WTC11 (cell line): Measurements from ENCODE around the gene EXOC6. TPM values are rescaled to one million over a fixed set of nuclear protein-coding genes. Genes with fewer than 3 reads are reported as not detected.

ENCODE experiments used
- ATAC-seq: fragments of 200-7000 bp; cut with Tn5 transposase; 2 replicates; pipeline ENCODE4 v1.10.0; 2021; ENCODE audit warnings: mild to moderate bottlenecking, moderate library complexity
- CTCF ChIA-PET: fragments of 300-600 bp; sonication (Branson Sonifier 250); formaldehyde crosslinking; loops from one replicate; lab custom pipeline; 2021; ENCODE audit warnings: antibody characterized with exemption; lab: Charles Lee
- POLR2A ChIA-PET: fragments of 350-600 bp; sonication (Branson Sonifier 250); formaldehyde crosslinking; loops from one replicate; lab custom pipeline; 2021; ENCODE audit warnings: antibody characterized with exemption; lab: Charles Lee
- DNase-seq: peaks from one replicate; pipeline ENCODE4 v3.0.0; 2021; ENCODE audit warnings: low spot score
- H3K27ac Mint-ChIP-seq: 2 replicates; pipeline ENCODE4 v1.8.0; 2021; ENCODE audit warnings: mixed read lengths
- H3K27me3 Mint-ChIP-seq: 2 replicates; pipeline ENCODE4 v1.8.0; 2021; ENCODE audit warnings: low read depth, mild to moderate bottlenecking, moderate library complexity, mixed read lengths
- H3K36me3 Mint-ChIP-seq: 2 replicates; pipeline ENCODE4 v1.8.0; 2021; ENCODE audit warnings: mixed read lengths
- H3K4me1 Mint-ChIP-seq: 2 replicates; pipeline ENCODE4 v1.8.0; 2022; ENCODE audit warnings: mixed read lengths
- H3K4me3 Mint-ChIP-seq: 2 replicates; pipeline ENCODE4 v1.8.0; 2021; ENCODE audit warnings: mild to moderate bottlenecking, moderate library complexity, mixed read lengths
- H3K9me3 Mint-ChIP-seq: 2 replicates; pipeline ENCODE4 v1.8.0; 2021; ENCODE audit warnings: mixed read lengths
- CBFB ChIP-seq: sonication (generic); formaldehyde crosslinking; IDR thresholded peaks from 2 replicates; pipeline ENCODE4 v1.8.1; 2022; ENCODE audit warnings: mild to moderate bottlenecking, low read depth, missing genetic modification reagents
- CTCF ChIP-seq: fragments of 200-600 bp; IDR thresholded peaks from 2 replicates; pipeline ENCODE4 v1.8.0; 2022; ENCODE audit warnings: antibody characterized with exemption
- E2F4 ChIP-seq: sonication (generic); formaldehyde crosslinking; IDR thresholded peaks from 2 replicates; pipeline ENCODE4 v1.8.1; 2022; ENCODE audit warnings: low read depth, mild to moderate bottlenecking, moderate library complexity, missing genetic modification reagents, borderline replicate concordance
- E2F5 ChIP-seq: sonication (generic); formaldehyde crosslinking; IDR thresholded peaks from 2 replicates; pipeline ENCODE4 v1.8.1; 2022; ENCODE audit warnings: mild to moderate bottlenecking, moderate library complexity, missing genetic modification reagents
- MXD4 ChIP-seq: fragments of 250-450 bp; sonication (Bioruptor Pico); IDR thresholded peaks from 2 replicates; pipeline ENCODE4 v1.8.0; 2021; ENCODE audit warnings: mild to moderate bottlenecking, moderate library complexity, borderline replicate concordance
- PREB ChIP-seq: sonication (generic); formaldehyde crosslinking; IDR thresholded peaks from 2 replicates; pipeline ENCODE4 v1.8.1; 2022; ENCODE audit warnings: mild to moderate bottlenecking, missing genetic modification reagents, moderate library complexity, borderline replicate concordance
- SOX15 ChIP-seq: fragments of 250-450 bp; sonication (Bioruptor Pico); IDR thresholded peaks from 2 replicates; pipeline ENCODE4 v1.9.0; 2021; ENCODE audit warnings: mild to moderate bottlenecking
- ZNF121 ChIP-seq: sonication (generic); formaldehyde crosslinking; IDR thresholded peaks from 2 replicates; pipeline ENCODE4 v1.8.0; 2023; ENCODE audit warnings: missing genetic modification reagents
- ZNF138 ChIP-seq: sonication (generic); formaldehyde crosslinking; conservative IDR thresholded peaks from 2 replicates; pipeline ENCODE4 v1.8.1; 2022; ENCODE audit warnings: mild to moderate bottlenecking, moderate library complexity, missing genetic modification reagents
- ZNF281 ChIP-seq: sonication (generic); formaldehyde crosslinking; IDR thresholded peaks from 2 replicates; pipeline ENCODE4 v1.8.0; 2023; ENCODE audit warnings: mild to moderate bottlenecking, missing genetic modification reagents
- ZNF416 ChIP-seq: fragments of 250-450 bp; sonication (Bioruptor Pico); IDR thresholded peaks from 2 replicates; pipeline ENCODE4 v1.9.0; 2021; ENCODE audit warnings: mild to moderate bottlenecking, inconsistent platforms
- ZNF671 ChIP-seq: fragments of 250-450 bp; sonication (Bioruptor Pico); IDR thresholded peaks from 2 replicates; pipeline ENCODE4 v1.8.0; 2021; ENCODE audit warnings: mild to moderate bottlenecking
- total RNA-seq: library from RNA; stranded (reverse); gene quantifications from 3 replicates; pipeline ENCODE4 v1.2.3, GENCODE V29; 2021
- TF ChIP-seq, protein P1 (sequence below): sonication (generic); formaldehyde crosslinking; IDR thresholded peaks from 2 replicates; pipeline ENCODE4 v1.8.0; 2022; ENCODE audit warnings: mild to moderate bottlenecking, missing genetic modification reagents
- TF ChIP-seq, protein P2 (sequence below): sonication (generic); formaldehyde crosslinking; IDR thresholded peaks from 2 replicates; pipeline ENCODE4 v1.8.1; 2023; ENCODE audit warnings: mild to moderate bottlenecking, missing genetic modification reagents, moderate library complexity
- TF ChIP-seq, protein P3 (sequence below): sonication (generic); formaldehyde crosslinking; IDR thresholded peaks from 2 replicates; pipeline ENCODE4 v1.8.1; 2023; ENCODE audit warnings: mild to moderate bottlenecking, moderate library complexity, missing genetic modification reagents

Gene EXOC6
- total RNA-seq, 1 experiment from 2014 or later, result 5.0 TPM

DNA sequence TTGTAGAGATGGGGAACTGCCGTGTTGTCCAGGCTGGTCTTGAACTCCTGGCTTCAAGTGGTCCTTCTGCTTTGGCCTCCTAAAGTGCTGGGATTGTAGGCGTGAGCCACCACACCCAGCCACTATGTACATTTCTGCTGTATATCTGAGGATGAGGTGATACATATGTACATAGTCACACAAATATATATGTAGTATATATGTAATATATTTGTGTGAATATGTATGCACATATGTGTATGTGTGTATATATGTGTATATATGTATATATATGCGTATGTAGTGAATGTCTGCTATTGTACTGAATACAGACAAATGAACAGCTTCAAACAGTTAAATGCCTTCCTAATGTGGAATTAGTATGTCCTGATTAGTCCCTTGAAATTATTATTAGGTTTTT is 70.3 kb downstream of the EXOC6 start (continued):
- no peak for TF ChIP-seq PREB (CRISPR knock-in tag)
- no peak for TF ChIP-seq ZNF281 (CRISPR knock-in tag)
- no peak for TF ChIP-seq E2F4 (CRISPR knock-in tag)
- no peak for TF ChIP-seq ZNF121 (CRISPR knock-in tag)
- TF ChIP-seq CTCF, result no peak
- no peak for TF ChIP-seq ZNF416
- TF ChIP-seq CBFB (CRISPR knock-in tag), result no peak
- TF ChIP-seq, all 79 proteins: peak for 0

GRCh38 chr10:92920866-92921265 is 72.5 kb downstream of the EXOC6 start:
- TF ChIP-seq E2F5 (CRISPR knock-in tag), result no peak
- DNase-seq (no peak), ATAC-seq (no peak)
- CTCF ChIA-PET, result no interaction called here
- H3K9me3 Mint-ChIP-seq, result peaks cover 17% of the 10 kb centered on the region
- no peak overlapping the region for H3K4me3 Mint-ChIP-seq
- peaks cover 9% of the 10 kb centered on the region for H3K4me1 Mint-ChIP-seq
- no peaks in the 10 kb centered on the region for H3K27me3 Mint-ChIP-seq
- peaks cover 15% of the 10 kb centered on the region for H3K36me3 Mint-ChIP-seq
- no peak overlapping the region for H3K27ac Mint-ChIP-seq
- POLR2A ChIA-PET, result interaction anchor here (0.7 kb wide), 1 partner anchor 9 kb away, joined by 3 read pairs; no protein-coding TSS in a partner anchor

DNA sequence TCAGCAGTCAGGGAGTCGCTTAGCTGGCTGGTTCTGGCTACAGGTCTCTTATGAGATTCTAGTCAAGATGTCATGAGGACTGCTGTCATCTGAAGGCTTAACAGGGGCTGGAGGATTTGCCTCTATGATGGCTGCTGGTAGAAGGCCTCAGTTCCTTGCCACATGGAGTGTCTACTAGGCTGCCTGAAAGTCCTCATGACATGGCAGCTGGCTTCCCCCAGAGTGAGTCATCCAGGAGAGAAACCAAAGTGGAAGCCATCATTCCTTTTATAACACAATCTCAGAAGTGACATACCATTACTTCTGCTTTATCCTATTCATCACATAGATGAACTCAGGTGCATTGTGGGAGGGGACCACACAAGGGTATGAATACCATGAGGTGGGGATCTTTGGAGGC is 75.1 kb downstream of the EXOC6 start:
- H3K27ac Mint-ChIP-seq, result no peak overlapping the region
- H3K4me3 Mint-ChIP-seq, result no peak overlapping the region
- TF ChIP-seq MXD4, result no peak
- TF ChIP-seq, protein P1, sequence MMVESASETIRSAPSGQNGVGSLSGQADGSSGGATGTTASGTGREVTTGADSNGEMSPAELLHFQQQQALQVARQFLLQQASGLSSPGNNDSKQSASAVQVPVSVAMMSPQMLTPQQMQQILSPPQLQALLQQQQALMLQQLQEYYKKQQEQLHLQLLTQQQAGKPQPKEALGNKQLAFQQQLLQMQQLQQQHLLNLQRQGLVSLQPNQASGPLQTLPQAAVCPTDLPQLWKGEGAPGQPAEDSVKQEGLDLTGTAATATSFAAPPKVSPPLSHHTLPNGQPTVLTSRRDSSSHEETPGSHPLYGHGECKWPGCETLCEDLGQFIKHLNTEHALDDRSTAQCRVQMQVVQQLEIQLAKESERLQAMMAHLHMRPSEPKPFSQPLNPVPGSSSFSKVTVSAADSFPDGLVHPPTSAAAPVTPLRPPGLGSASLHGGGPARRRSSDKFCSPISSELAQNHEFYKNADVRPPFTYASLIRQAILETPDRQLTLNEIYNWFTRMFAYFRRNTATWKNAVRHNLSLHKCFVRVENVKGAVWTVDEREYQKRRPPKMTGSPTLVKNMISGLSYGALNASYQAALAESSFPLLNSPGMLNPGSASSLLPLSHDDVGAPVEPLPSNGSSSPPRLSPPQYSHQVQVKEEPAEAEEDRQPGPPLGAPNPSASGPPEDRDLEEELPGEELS (CRISPR knock-in tag), result no peak
- TF ChIP-seq, protein P2, sequence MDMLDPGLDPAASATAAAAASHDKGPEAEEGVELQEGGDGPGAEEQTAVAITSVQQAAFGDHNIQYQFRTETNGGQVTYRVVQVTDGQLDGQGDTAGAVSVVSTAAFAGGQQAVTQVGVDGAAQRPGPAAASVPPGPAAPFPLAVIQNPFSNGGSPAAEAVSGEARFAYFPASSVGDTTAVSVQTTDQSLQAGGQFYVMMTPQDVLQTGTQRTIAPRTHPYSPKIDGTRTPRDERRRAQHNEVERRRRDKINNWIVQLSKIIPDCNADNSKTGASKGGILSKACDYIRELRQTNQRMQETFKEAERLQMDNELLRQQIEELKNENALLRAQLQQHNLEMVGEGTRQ (CRISPR knock-in tag), result no peak
- TF ChIP-seq ZNF138 (CRISPR knock-in tag), result no peak
- TF ChIP-seq, protein P3, sequence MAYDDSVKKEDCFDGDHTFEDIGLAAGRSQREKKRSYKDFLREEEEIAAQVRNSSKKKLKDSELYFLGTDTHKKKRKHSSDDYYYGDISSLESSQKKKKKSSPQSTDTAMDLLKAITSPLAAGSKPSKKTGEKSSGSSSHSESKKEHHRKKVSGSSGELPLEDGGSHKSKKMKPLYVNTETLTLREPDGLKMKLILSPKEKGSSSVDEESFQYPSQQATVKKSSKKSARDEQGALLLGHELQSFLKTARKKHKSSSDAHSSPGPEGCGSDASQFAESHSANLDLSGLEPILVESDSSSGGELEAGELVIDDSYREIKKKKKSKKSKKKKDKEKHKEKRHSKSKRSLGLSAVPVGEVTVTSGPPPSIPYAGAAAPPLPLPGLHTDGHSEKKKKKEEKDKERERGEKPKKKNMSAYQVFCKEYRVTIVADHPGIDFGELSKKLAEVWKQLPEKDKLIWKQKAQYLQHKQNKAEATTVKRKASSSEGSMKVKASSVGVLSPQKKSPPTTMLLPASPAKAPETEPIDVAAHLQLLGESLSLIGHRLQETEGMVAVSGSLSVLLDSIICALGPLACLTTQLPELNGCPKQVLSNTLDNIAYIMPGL (CRISPR knock-in tag), result no peak
- no peak for TF ChIP-seq SOX15 (CRISPR knock-in tag)
- no peak for TF ChIP-seq ZNF671 (CRISPR knock-in tag)
- no peak for ATAC-seq
- POLR2A ChIA-PET, result no interaction called here
- H3K27me3 Mint-ChIP-seq, result no peaks in the 10 kb centered on the region
- H3K9me3 Mint-ChIP-seq, result peaks cover 17% of the 10 kb centered on the region
- H3K4me1 Mint-ChIP-seq, result no peaks in the 10 kb centered on the region
- CTCF ChIA-PET, result interaction anchor here (1.9 kb wide), 1 partner anchor 42 kb away, joined by 5 read pairs; no protein-coding TSS in a partner anchor
- peaks cover 15% of the 10 kb centered on the region for H3K36me3 Mint-ChIP-seq
- no peak for DNase-seq
